Cortex of kidney (tissue), 1 donor: Measurements from ENCODE around the gene STAMBP.
"Not testable (repeated sequence)": the region's sequence is repeated elsewhere in the genome, so short reads cannot be mapped to it uniquely, and the experiment has no call there.

Source experiments
- DNase-seq: peaks from one replicate; lab custom pipeline; 2025; lab: John Stamatoyannopoulos, UW

STAMBP gene

GRCh38 chr2:73887596-73888353, 59.0 kb downstream of the STAMBP start:
- DNase-seq = not testable (repeated sequence)

DNA sequence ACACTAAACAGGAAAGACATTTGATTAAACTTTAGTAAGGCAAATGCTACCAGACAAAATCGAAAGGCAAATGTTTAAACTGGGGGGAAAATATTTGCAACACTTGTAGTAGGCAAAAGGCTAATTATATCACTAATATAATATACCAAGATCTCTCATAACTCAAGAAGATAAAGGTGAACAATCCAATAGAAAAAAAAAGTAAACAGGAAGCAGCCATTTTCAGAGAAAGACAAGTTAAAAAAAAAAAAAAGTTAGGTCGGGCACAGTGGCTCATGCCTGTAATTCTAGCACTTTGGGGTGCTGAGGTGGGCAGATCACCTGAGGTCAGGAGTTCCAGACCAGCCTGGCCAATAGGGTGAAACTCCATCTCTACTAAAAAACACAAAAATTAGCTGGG, 59.6 kb downstream of the STAMBP start:
- no peak for DNase-seq

DNA sequence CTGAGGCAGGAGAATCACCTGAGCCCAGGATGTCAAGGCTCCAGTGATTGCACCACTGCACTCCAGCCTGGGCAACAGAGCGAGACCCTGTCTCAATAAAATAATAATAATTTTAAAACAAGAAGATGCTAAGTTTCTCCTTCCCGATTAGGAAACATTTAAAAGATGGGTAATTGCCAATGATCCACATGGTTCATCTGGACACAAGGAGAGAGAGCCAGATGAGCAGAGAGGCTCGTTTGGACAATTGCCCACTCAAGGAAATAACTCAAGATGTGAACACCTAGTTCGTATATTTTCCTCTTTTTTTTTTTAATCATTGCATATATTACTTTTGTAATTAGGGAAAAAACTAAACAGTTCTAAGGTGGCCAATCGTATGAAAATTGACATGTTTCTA, 60.4 kb downstream of the STAMBP start:
- no peak for DNase-seq

DNA sequence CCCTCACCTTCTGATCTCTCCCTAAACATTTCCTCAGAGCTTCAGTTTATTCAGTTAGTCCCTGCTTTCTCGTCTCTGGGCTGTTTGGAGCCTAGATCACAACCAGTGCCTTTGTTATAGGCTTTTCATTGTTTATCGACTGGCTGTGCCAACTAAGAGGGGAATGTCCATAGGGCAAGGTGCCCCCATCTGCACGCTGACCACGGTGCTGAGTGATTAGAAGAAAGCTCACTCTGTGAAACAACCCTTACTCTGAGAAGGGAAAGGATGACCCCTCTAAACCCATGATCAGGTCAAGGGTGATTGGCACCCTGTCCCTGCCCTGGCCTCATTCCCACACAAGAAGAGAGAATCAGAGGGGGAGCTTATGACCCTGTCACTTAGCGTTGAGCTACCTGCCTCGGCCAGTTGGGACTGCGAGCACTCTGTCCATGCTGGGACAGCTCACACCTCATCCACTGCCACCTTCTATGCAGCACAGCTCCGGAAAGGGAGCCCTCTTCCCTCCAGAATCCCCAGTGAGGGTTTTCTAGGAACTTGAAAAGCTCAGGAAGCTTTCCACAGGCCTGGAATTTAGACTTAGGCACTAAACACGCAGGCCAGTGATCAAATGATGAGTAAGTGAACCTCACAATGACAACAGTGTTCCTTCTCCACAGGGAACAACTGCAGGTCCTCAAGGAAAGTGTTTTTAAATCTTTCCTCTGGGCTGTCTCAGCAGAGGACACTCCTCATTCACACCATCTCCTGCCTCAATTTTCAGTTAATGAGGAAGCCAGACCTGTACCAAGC, 61.7 kb downstream of the STAMBP start:
- DNase-seq = no peak

DNA sequence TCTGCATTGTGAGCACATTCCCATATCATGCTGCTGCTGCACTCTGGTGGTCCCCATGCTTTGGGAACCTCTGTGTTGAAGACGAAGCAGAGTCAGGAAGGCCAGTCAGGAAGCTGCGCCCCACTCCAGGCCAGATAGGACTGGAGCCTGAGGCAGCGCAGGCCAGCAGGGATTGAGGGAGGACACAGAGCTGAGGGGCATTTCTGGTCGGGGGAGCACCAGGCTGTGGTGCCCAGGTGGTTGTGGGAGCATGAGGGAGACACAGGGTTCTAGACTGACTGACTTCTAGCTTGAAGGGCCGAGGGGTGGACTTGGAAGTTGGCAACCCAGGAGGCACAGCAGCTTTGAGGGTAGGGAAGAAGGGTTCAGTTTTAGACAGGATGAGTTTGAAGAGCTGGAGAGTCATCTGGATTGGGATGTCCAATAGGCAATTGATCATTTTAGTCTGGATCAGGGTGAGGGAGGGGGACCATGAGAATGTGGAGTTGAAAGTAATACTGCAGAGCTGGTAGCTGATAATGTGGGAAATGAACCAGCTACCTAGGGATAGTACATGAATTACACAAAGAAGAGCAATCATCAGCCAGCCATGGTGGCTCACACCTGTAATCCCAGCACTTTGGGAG, 62.6 kb downstream of the STAMBP start:
- no peak for DNase-seq

- no peak for DNase-seq
Measured at GRCh38 chr2:73892631-73893329, 64.0 kb downstream of the STAMBP start, which contains the start of gene ACTG2. Gene ACTG2, plus strand, starts transcription at chr2:73893008. Its CDS starts 8,304 bp downstream, at chr2:73901312.

- no peak for DNase-seq
Measured at GRCh38 chr2:73893764-73894474, 65.2 kb downstream of the STAMBP start.

- DNase-seq = no peak
Measured at GRCh38 chr2:73894475-73894850, 65.7 kb downstream of the STAMBP start.

GRCh38 chr2:73894877-73895276, 66.1 kb downstream of the STAMBP start:
- no peak for DNase-seq

GRCh38 chr2:73895473-73895872, 66.7 kb downstream of the STAMBP start:
- DNase-seq = no peak

DNA sequence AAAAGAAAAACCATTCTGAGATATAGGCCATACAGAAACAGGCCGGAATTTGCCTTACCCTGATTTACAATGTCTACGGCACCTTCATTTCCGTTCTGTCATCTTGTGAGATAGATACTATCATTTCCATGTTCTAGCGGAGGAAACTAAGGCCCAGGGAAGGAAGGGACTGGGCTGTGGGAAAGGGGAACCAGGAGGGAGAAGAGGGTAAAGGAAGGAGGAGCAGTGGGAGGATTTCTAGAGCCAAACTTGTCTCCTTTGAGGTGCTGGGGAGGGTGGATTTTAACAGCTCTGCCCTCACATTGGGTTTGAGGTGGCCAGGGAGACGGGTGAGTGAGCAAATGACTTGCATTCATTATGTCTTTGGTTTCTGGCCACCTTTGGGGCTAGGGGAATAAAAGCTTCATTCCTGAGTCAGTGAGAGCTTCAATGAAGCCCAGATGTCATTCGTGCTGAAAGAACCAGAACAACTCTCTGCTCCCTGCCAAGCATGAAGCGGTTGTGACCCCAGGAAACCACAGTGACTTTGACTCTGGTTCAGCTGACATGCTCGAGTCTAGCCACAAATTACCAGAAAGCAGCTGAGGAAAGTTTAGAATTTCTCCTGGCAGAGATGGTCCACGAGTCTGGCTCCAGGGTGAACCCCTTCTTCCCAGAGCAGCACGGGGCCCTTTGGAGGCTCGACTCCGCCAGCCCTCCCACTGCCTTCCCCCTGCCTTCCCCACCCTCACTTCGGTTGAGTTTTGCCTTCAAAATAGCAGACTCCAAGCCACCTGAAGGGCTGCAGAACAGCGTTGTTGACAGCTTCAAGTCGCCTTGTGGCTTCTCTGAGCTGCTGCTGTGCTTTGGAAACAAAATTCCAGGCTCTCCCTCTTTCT, 67.8 kb downstream of the STAMBP start:
- no peak for DNase-seq

- DNase-seq = no peak
Measured at GRCh38 chr2:73897240-73897583, 68.5 kb downstream of the STAMBP start.

DNA sequence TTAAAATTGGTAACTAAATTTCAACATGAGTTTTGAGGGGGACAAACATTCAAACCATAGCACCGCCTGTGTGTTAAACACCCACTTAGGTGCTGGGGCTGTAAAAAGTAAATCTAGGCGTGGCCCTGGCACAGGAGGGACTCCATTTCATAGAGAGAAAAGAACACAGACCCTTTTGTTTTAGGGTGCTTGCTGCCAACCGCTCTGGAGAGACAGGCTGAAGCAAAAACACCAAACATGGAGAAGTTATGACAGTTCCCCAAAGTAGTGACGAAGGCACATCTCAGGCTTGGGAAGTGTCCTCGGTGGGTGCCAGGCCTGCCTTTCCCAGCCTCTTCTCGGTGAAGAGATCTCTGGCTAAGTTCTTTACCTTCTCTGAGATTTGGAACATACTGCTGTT, 69.2 kb downstream of the STAMBP start:
- DNase-seq = no peak

DNA sequence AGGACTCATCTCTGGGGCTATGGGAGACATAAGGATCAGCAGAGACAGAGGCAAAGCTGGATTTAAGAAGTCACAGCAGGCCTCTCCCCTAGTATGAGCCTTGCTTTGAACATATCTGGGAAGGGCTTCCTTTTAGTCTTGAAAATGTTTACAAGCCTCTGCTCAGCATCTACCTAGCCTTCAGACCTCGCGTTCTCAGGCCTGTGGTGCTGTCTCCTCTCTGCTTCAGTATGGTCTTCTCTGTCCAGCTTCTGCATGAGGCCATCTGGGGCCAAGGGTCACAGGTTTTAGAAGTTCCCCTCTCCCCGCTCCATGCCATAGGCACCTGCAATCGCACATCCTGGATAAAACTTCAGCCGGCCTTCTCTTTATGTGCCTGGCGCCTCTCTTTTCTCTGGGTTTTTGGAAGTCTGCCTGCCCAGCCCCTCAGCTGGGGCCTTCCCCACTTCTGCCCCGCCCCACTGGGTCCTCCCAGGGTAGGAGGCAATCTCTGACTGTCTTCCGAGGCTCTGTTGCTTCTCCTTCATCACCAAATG, 71.1 kb downstream of the STAMBP start:
- DNase-seq = no peak

DNA sequence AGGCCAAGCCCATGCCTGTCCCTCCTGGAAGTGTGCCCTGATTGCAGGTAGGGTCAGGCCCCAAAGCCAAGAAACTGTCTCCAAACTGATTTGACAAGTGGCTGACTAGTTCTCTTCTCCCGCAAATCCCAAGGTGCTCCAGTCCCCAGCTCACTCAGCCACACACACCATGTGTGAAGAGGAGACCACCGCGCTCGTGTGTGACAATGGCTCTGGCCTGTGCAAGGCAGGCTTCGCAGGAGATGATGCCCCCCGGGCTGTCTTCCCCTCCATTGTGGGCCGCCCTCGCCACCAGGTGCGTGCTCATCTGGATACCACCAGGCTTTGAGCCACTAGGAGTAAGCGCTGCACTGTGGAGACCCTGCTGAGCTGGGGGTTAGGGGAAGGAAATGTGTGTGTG, 72.4 kb downstream of the STAMBP start:
- no peak for DNase-seq

GRCh38 chr2:73902284-73902683, 73.5 kb downstream of the STAMBP start:
- DNase-seq = no peak

DNA sequence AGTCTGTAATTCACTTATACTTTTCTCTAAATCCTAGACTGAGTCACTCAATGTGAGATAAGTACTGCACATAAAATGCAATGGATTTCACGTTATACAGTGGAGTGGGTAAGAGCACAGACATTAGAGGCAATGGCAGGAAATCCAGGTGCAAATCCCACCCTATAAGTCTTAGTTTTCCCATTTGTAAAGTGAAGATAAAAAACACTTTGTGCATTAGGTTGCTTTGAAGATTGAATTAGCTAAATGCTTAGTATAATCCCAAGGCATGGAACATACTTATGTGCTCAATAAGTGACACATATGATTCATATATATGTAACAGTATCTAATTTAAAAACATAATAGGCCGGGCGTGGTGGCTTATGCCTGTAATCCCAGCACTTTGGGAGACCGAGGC, 74.6 kb downstream of the STAMBP start:
- DNase-seq = no peak

- not testable (repeated sequence) for DNase-seq
Measured at GRCh38 chr2:73903949-73904613, 75.3 kb downstream of the STAMBP start.

GRCh38 chr2:73904952-73905351, 76.2 kb downstream of the STAMBP start:
- no peak for DNase-seq
